Activated naive CD4-positive, alpha-beta T cell treated with anti-CD3 and anti-CD28 coated beads, Interleukin-2, amount 50 U/mL, for 24 hours (primary cell): ENCODE measurements around the gene CDH18.

Source experiments
- H3K27ac Mint-ChIP-seq: one replicate; pipeline ENCODE4 v1.8.0; 2021; ENCODE audit warnings: mild to moderate bottlenecking, mixed read lengths
- H3K27me3 Mint-ChIP-seq: one replicate; pipeline ENCODE4 v1.8.0; 2021; ENCODE audit warnings: mixed read lengths
- H3K36me3 Mint-ChIP-seq: one replicate; pipeline ENCODE4 v1.8.0; 2021; ENCODE audit warnings: mixed read lengths
- H3K4me1 Mint-ChIP-seq: one replicate; pipeline ENCODE4 v1.8.0; 2021; ENCODE audit warnings: mixed read lengths
- H3K4me3 Mint-ChIP-seq: one replicate; pipeline ENCODE4 v1.8.0; 2021; ENCODE audit warnings: mild to moderate bottlenecking, mixed read lengths
- H3K9me3 Mint-ChIP-seq: one replicate; pipeline ENCODE4 v1.8.0; 2021; ENCODE audit warnings: mixed read lengths

CDH18 gene

DNA sequence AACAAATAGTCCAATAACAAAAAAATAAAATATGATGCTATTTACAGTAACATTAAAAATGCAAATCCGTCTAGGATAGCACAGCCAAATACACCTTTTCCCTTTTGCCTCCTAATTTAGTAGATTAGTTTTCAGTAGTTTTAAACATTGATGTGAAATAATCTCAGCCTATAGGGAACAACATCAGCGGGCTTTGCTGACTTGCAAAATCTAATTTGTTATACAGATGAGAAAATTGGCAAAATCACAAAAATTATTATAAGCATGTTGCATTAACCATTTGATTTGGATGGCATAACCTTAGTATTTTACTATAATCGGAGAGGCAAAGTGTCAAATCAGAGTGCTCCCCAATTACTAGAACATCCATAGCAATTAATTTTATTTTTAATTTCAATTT, 563.5 kb downstream of the CDH18 start:
- no peaks in the 10 kb centered on the region for H3K36me3 Mint-ChIP-seq
- H3K27me3 Mint-ChIP-seq, result no peaks in the 10 kb centered on the region
- no peaks in the 10 kb centered on the region for H3K4me1 Mint-ChIP-seq
- H3K27ac Mint-ChIP-seq, result no peak overlapping the region
- peaks cover 8% of the 10 kb centered on the region for H3K9me3 Mint-ChIP-seq
- H3K4me3 Mint-ChIP-seq, result no peak overlapping the region
